IPS-20b (cell line): ENCODE results near the gene CLTB.

Experiments
- H3K27ac ChIP-seq: one replicate; pipeline ENCODE4 v1.5.1; 2013; ENCODE audit warnings: low read length
- H3K27me3 ChIP-seq: 2 replicates; pipeline ENCODE4 v1.6.1; 2013; ENCODE audit warnings: mild to moderate bottlenecking, low read length, inconsistent platforms; ENCODE audit not compliant: insufficient read depth
- H3K36me3 ChIP-seq: 2 replicates; pipeline ENCODE4 v1.6.1; 2013; ENCODE audit warnings: low read depth, mild to moderate bottlenecking, inconsistent platforms, low read length, moderate library complexity; ENCODE audit not compliant: insufficient read depth
- H3K4me1 ChIP-seq: 2 replicates; pipeline ENCODE4 v1.6.1; 2013; ENCODE audit warnings: mild to moderate bottlenecking, control low read depth, inconsistent platforms, low read length, moderate library complexity; ENCODE audit not compliant: insufficient read depth
- H3K4me3 ChIP-seq: 2 replicates; pipeline ENCODE4 v1.5.1; 2013; ENCODE audit warnings: mild to moderate bottlenecking, low read length, inconsistent platforms
- H3K9ac ChIP-seq: 2 replicates; pipeline ENCODE4 v1.6.1; 2013; ENCODE audit warnings: low read depth, mild to moderate bottlenecking, inconsistent platforms, low read length, moderate library complexity
- H3K9me3 ChIP-seq: 2 replicates; pipeline ENCODE4 v1.6.1; 2013; ENCODE audit warnings: mild to moderate bottlenecking, low read depth, low read length, inconsistent platforms; ENCODE audit not compliant: insufficient read depth

CLTB gene

DNA sequence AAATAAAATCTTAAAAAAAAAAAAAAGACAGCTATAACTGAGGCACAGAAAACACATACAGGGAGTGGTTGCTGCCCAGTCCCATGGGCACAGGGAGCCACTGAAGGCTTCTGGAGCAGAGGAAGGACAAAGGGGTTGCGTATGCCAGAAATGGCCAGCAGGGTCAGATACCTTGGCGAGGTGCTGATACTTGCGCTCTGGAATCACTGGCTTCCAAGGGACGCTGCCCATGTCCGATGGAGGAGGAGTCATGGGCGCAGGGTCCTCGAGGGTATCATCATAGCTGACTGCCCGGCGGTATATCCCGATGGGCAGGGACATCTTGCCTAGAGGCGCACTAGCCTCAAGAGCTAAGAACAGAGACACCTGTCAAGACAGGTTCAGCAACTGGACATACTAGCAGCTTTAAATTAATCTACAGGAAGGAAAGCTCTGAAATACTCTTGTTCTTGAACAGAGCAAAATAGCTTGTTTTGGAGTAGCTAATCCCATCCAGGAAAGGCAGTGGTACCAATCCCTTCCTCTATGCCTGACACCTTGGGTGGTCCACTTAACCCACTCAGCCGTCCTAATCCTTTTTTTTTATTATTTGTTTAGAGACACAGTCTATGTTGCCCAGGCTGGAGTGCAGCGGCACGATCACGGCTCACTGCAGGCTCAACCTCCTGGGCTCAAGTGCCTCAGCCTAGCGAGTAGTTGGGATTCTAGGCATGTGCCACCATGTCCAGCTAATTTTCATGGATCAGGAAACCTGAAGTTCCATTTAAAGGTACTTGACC, 60.8 kb downstream of the CLTB start:
- no peak overlapping the region for H3K27ac ChIP-seq
- no peak overlapping the region for H3K4me3 ChIP-seq
- H3K4me1 ChIP-seq = 0 out of 2 replicates have a peak, but pooled peaks cover 5% of the 10 kb centered on the region
- H3K9ac ChIP-seq = no peak overlapping the region
- H3K9me3 ChIP-seq = no peaks in the 10 kb centered on the region
- peaks cover 76% of the 10 kb centered on the region for H3K36me3 ChIP-seq
- no peaks in the 10 kb centered on the region for H3K27me3 ChIP-seq

DNA sequence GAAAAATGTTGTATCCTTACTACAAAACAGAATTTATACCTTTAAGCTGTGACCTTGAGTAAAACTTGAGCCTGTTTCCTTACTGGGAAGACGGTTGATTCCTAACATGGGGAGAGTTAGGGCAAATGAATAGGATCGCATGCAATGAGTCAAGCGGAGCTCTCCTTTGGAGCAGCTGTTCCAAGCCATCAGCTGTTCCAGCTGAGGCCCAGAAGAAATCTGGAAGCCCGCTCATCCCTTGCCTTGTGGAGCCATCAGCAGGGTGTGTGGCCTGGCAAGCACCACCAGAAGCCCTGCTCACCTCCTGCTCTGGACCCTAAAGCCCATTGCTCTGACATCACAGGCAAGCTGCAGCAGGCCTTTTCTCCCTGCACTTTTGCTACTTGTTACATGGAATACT, 62.8 kb downstream of the CLTB start:
- Histone ChIP-seq H3K4me1 (no peaks in the 10 kb centered on the region), H3K9ac (no peak overlapping the region), H3K27ac (no peak overlapping the region), H3K36me3 (peaks cover 89% of the 10 kb centered on the region), H3K4me3 (no peak overlapping the region), H3K9me3 (no peaks in the 10 kb centered on the region), H3K27me3 (no peaks in the 10 kb centered on the region)

DNA sequence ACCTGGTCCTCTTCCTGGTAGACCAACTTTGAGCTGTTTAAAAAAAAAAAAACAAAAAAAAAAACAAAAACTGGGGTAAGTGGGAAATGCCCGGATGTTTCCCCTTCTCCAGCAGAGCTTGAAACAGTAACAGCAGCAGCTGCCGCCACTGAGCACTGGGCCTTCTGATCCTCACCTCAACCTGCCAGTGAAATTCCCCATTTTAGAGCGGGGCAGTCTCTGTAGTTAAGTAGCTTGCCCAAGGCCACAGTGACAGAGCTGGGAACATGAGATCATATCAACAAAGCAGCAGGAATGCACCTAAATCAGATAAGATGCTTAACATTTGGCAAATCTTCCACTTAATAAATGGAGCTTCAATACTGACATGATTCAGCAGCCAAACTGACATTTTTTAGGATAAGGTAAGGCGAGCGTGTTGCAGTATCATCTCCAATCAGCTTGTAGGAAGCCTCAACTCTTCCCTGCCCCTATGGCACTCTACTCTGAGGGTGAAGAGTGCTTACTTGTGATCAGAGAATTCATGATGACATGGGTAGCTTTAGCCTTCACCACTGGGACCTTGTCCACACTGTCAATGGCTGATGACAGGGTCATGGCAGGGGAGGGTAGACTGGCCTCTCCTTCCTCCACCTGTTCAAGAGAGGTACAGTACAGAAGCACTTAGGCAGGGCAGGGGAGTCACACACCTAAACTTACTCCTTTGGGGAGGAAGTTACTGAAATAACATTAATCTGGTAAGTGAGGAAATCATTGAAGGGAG, 64.0 kb downstream of the CLTB start:
- no peak overlapping the region for H3K9ac ChIP-seq
- H3K4me3 ChIP-seq = no peak overlapping the region
- no peaks in the 10 kb centered on the region for H3K4me1 ChIP-seq
- no peak overlapping the region for H3K27ac ChIP-seq
- H3K36me3 ChIP-seq = peaks cover 91% of the 10 kb centered on the region
- H3K27me3 ChIP-seq = no peaks in the 10 kb centered on the region
- H3K9me3 ChIP-seq = no peaks in the 10 kb centered on the region

DNA sequence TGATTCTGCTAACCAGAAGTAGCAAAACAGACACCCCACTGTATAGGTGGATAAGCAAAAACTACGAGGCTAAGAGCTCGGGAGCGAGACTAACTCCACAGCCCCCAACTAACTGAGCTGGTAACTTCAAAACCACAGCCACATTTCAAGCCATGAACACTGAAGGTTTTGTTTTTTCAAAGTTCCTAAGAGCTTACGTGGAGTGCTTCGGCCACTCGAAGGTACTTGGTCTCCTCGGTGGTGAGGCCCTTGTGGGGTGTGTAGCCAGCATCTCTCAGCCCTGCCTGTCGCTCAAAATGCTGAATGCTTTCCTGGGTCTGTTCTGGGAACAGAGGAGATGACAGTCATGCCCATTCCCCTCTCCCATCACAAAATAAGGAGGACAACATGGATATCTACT, 65.9 kb downstream of the CLTB start:
- no peaks in the 10 kb centered on the region for H3K4me1 ChIP-seq
- H3K4me3 ChIP-seq = no peak overlapping the region
- no peaks in the 10 kb centered on the region for H3K27me3 ChIP-seq
- H3K27ac ChIP-seq = no peak overlapping the region
- H3K9ac ChIP-seq = no peak overlapping the region
- no peaks in the 10 kb centered on the region for H3K9me3 ChIP-seq
- H3K36me3 ChIP-seq = peaks cover 96% of the 10 kb centered on the region

DNA sequence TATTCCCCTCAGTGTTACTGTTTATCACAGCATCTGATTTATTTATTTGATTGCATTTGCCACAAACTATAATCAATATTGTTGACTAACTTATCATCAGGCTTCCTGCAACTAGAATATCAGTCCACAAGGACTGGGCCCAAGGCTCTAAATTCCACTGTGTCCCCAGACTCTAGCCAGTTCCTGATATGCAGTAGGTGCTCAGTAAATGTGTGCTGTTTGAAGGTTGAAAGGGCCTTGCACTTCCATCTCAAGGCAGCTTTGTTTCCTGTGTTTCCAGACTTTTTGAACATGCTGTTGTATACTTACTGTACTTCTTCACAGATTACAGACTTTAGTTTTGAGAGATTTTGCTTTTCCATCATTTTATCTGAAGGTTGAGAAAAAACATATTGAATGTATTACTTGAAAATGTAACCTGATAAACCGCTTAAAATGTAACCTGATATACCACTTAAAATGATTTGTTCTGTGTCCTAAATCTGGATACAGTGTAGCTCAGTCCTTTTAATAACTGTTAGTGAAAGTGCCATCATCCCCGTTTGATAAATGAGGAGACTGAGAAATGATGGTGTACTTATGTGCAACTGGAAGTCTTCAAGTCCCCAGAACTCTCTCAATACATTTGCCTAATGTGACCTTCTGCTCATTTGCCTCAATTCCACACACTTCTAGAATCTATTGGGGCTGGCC, 73.4 kb downstream of the CLTB start:
- Histone ChIP-seq H3K9me3 (no peaks in the 10 kb centered on the region), H3K9ac (no peak overlapping the region), H3K4me3 (no peak overlapping the region), H3K27ac (no peak overlapping the region), H3K27me3 (no peaks in the 10 kb centered on the region), H3K36me3 (peaks cover 47% of the 10 kb centered on the region), H3K4me1 (no peaks in the 10 kb centered on the region)
